GM18505 (cell line): ENCODE measurements around the gene HEXD.

Experiments used
- ATAC-seq: cut with Tn5 transposase; IDR thresholded peaks from one replicate; pipeline ENCODE4 v1.9.1; 2021; ENCODE audit not compliant: unreplicated experiment
- POLR2A ChIP-seq: IDR thresholded peaks from 4 replicates; pipeline ENCODE4 v1.6.1; 2011; ENCODE audit warnings: borderline replicate concordance; ENCODE audit not compliant: insufficient read depth, insufficient read length; ENCODE audit errors: extremely low read depth

HEXD gene

DNA sequence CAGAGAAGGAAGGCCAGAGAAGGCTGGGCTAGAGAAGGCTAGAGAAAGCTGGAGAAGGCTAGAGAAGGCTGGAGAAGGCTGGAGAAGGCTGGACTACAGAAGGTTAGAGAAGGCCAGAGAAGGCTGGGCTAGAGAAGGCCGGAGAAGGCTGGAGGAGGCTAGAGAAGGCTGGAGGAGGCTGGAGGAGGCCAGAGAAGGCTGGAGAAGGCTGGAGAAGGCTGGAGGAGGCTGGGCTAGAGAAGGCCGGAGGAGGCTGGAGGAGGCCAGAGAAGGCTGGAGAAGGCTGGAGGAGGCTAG, 6.7 kb downstream of the HEXD start:
- TF ChIP-seq POLR2A, result no peak
- ATAC-seq, result no peak

DNA sequence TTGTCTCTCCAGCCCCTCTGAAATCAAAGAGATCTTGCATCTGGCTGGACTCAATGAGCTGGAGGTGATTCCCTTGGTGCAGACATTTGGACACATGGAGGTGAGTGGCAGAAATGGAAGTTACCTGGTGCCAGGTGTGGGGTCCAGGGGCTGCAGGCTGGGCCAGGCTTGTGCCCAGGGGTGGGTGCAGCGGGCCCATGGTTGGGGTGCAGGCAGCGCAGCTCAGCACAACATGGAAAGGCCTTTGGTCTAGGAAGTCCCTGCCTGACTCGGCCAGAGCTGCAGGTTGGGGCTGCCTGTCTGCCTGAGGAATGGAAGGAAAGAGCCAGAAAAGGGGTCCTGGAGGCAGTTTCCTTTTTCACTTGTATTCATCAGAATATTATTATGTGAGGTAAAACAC, 10.4 kb downstream of the HEXD start:
- no peak for TF ChIP-seq POLR2A

GRCh38 chr17:82429824-82430223, 11.7 kb downstream of the HEXD start:
- ATAC-seq, result no peak
- no peak for TF ChIP-seq POLR2A

More for the DNA sequence above, 10.4 kb downstream of the HEXD start:
- no peak for ATAC-seq

GRCh38 chr17:82432017-82432416, 13.9 kb downstream of the HEXD start:
- no peak for ATAC-seq
- TF ChIP-seq POLR2A, result no peak

DNA sequence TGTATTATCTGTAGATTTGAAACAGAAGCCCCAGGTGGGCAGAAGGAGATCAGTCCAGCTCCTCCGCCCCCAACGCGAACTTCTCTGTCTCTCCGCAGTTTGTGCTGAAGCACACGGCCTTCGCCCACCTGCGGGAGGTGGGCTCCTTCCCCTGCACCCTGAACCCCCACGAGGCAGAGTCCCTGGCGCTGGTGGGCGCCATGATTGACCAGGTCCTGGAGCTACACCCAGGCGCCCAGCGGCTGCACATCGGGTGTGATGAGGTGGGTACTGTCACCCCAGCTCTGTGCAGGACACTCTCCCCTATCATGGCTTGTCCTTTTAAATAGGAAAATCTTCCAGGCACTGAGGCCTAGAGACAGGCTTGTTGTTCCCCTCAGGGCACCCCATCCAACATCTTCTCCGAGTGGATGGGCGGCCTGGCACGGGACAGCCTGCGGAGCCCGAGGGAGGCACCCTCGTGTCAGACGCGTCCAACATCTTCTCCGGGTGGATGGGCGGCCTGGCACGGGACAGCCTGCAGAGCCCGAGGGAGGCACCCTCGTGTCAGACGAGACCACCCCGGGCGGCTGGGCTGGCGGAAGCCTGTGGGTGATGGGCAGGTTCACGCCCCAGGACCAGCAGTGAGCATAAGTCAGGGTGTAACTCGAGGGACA, 15.5 kb downstream of the HEXD start:
- ATAC-seq, result no peak

GRCh38 chr17:82434216-82434565, 16.0 kb downstream of the HEXD start:
- TF ChIP-seq POLR2A, result no peak
- ATAC-seq, result no peak

More for the DNA sequence above, 15.5 kb downstream of the HEXD start:
- TF ChIP-seq POLR2A, result no peak

DNA sequence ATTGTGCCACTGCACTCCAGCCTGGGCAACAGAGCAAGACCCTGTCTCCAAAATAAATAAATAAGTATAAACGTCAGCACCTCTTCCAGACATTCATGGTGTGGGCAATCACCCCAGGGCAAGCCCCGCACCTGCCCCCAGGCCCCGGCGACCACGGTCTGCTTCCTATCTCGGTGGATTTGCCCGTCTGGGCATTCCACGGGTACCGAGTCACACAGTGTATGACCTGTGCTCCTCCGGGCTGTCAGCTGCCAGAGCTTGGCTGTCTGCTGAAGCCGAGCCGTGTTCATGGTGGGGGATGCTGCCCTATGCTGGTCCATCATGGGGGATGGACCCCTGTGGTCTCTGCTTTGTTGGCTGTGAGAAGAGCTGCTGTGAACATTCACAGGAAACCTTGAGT, 17.0 kb downstream of the HEXD start:
- no peak for TF ChIP-seq POLR2A
- no peak for ATAC-seq

DNA sequence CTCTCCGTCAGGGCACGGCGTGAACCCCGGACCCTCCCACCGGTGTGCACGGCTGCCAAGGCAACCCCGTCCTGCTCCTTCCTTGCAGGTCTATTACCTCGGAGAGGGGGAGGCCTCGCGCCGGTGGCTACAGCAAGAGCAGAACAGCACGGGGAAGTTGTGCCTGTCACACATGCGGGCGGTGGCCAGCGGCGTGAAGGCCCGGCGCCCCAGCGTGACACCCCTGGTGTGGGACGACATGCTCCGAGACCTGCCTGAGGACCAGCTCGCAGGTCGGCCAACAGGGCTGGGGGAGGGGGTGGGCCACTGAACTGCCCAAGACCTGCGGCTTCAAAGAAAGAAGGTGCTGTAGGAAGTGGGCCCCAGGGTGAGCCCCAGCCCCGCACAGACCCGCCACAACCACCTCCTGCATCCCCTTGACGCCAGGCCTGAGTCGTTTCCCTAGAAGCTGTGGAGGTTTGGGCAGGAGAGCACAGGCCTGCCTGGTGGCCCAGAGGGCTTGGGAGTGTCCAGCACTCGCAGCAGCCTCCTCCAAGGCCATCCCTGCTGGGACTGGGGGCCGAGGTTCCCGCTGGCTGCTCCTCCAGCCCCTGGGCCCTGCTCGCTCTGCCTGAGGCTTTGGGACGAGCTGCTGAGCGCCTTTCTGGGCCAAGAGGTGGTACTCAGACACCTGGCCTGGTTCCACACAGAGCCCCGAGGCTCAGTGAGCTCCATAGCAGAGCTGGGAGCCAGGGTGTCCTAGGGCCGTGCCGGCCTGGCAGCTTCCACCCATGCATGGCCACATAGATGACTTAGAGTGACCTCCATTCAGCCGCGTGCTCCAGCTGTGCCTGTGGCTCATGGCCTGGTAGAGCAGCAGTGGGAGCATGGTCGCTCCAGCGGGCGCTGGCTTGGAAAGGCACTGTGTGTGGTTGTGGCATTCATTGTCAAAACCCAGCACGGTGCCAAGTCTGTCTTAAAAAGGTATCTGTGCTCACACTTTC, 17.7 kb downstream of the HEXD start:
- ATAC-seq, result no peak
- no peak for TF ChIP-seq POLR2A

- no peak for ATAC-seq
- TF ChIP-seq POLR2A, result no peak
These were observed 18.6 kb downstream of the HEXD start for GRCh38 chr17:82436601-82437324.

- TF ChIP-seq POLR2A, result no peak
- no peak for ATAC-seq
These were observed 19.1 kb downstream of the HEXD start for GRCh38 chr17:82437325-82437668.

DNA sequence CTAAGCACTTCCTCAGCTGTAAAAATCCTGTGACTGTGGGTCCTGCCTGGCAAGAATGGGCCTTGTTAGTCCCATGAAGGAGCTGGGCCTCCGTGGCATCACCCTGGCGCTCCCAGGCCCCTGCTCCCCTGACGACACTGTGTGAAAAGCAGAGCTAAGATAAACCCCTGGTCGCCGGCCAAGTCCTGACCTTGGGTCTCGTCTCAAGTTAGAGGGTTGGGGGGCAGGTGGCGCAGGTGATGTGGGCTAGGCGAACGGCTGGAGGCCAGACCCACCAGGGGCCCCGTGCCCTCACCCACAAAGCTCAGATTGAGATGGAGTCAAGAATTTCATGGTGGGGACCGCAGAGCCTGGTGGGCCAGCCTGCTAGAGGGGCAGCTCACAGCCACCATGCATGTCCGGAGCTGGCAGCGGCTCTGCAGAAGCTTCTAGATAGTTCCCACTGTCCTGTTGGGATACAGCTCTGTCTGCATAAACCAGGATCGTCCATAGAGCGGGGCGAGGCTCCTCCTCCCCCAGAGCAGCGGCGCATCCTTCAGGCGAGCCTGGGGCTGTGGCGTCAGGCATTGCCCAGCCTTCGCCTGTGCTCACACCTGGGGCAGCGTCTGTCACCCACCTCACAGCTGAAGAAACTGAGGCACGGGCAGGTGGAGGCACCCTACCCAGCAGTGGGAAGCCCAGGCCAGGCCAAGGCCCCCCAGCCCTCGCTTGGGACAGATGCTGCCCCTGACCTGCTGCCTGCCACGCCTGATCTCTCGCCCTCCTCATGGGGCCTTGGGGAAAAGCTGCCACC, 20.4 kb downstream of the HEXD start:
- ATAC-seq, result no peak
- no peak for TF ChIP-seq POLR2A

GRCh38 chr17:82439194-82439828, 21.2 kb downstream of the HEXD start:
- ATAC-seq, result no peak
- no peak for TF ChIP-seq POLR2A
